ENCODE measurements around the gene SIGLEC6.

The SIGLEC6 gene

GRCh38 chr19:51530616-51531015 lies 854 bp downstream of the SIGLEC6 start:
- no peak for DNase-seq (ENCODE audit: low read depth)
- no peak overlapping the region for H3K4me3 ChIP-seq (ENCODE audit: control insufficient read depth, low read depth, low read length)
- TF ChIP-seq CTCF (conservative IDR thresholded peaks at IDR 0.05; ENCODE audit: control insufficient read depth, insufficient read depth, low read depth, low read length) = no peak

GRCh38 chr19:51529301-51529700 lies 2.2 kb downstream of the SIGLEC6 start:
- TF ChIP-seq CTCF (conservative IDR thresholded peaks at IDR 0.05; ENCODE audit: control insufficient read depth, insufficient read depth, low read depth, low read length) = no peak
- no peak overlapping the region for H3K4me3 ChIP-seq (ENCODE audit: control insufficient read depth, low read depth, low read length)
- DNase-seq (ENCODE audit: low read depth) = no peak

- no peak for DNase-seq (ENCODE audit: low read depth)
- no peak for TF ChIP-seq CTCF (conservative IDR thresholded peaks at IDR 0.05; ENCODE audit: control insufficient read depth, insufficient read depth, low read depth, low read length)
- H3K4me3 ChIP-seq (ENCODE audit: control insufficient read depth, low read depth, low read length) = no peak overlapping the region
Measured at GRCh38 chr19:51525651-51526050, 5.8 kb downstream of the SIGLEC6 start.

GRCh38 chr19:51524666-51525264 lies 6.7 kb downstream of the SIGLEC6 start:
- no peak overlapping the region for H3K4me3 ChIP-seq (ENCODE audit: control insufficient read depth, low read depth, low read length)
- TF ChIP-seq CTCF (conservative IDR thresholded peaks at IDR 0.05; ENCODE audit: control insufficient read depth, insufficient read depth, low read depth, low read length) = no peak
- DNase-seq (ENCODE audit: low read depth) = no peak

DNA sequence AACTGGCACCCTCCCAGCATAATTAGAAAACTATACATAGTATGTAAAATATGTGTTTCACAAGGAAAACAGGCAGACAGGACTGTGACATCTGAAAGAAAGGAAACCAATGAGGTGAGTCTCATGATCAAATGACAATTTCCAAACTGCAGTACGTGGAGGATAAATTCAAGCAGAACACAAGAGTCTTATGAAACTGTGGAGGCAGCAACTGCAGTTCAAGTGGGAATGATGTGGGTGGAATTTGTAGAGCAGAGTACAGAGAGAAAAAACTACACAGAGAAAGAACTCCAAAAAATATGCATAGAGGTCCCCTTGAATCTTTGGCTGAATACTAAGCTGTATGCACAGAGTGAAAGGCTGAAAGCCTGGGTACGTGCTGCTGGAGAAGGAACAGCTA lies 9.7 kb downstream of the SIGLEC6 start:
- TF ChIP-seq CTCF (conservative IDR thresholded peaks at IDR 0.05; ENCODE audit: control insufficient read depth, insufficient read depth, low read depth, low read length) = no peak
- no peak for DNase-seq (ENCODE audit: low read depth)
- H3K4me3 ChIP-seq (ENCODE audit: control insufficient read depth, low read depth, low read length) = no peak overlapping the region

- no peak for DNase-seq (ENCODE audit: low read depth)
- TF ChIP-seq CTCF (conservative IDR thresholded peaks at IDR 0.05; ENCODE audit: control insufficient read depth, insufficient read depth, low read depth, low read length) = no peak
- no peak overlapping the region for H3K4me3 ChIP-seq (ENCODE audit: control insufficient read depth, low read depth, low read length)
Measured at GRCh38 chr19:51521357-51521756, 10.1 kb downstream of the SIGLEC6 start.

DNA sequence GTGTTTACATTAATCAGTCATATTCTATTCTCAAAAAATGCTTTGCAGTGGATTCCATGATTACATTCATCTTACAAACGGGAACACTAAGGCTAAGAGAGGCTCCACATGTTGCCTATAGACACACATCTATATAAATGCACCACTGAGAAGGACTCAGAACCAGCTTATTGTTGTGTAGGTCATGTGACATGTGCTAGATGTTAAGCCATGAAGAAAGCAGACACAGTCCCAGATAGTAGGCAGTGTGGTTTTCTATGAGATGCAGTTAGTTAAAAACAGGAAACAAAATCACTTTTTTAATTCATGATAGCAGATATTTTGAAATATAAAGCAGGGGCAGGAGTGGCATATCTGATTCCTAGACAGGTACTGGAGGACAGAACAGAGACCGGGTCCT lies 10.7 kb downstream of the SIGLEC6 start:
- no peak for DNase-seq (ENCODE audit: low read depth)
- no peak overlapping the region for H3K4me3 ChIP-seq (ENCODE audit: control insufficient read depth, low read depth, low read length)
- TF ChIP-seq CTCF (conservative IDR thresholded peaks at IDR 0.05; ENCODE audit: control insufficient read depth, insufficient read depth, low read depth, low read length) = no peak
